ENCODE results near the gene EPHB6. TPM values are rescaled to one million over a fixed set of nuclear protein-coding genes. Genes with fewer than 3 reads are reported as not detected.

The EPHB6 gene
- total RNA-seq, 2 experiments from 2014 or later, result 22.1 to 22.8 TPM

DNA sequence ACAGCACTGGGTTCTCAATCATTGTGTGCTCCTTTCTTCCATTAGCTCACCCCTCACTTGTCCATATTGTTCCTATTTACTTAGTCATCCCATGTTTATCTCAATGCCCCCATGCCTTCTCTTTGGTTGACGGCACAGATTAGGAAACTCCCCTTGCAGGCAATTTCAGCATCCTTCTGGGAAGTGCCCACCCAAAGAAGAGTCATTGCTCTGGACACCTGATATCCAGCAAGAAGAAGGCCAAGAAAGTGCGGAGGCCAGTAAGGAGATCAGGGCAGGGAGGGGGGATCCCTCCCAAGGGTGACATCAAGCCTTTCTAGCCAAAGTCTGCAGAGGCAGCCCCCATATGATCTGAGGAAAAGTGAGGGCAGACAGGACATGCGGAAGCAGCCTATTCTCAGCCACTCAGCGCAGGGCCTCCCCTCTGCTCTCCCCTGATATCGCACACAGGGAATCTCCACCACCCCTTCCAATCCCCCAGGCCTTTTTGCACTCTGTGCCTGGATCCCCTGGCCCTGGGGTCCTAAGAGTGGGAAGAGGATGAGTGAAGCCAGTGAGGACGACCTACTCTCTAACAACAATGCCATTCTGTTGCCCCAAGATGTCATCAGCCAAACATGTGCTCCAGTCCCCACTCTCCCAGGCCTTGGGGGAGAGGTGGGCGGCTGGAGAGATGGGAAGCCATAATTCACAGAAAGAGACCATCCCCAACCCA, 28.9 kb downstream of the EPHB6 start:
- Mint-ChIP-seq H3K27me3 (ENCODE audit: low read depth) (no peaks in the 10 kb centered on the region), H3K4me1 (ENCODE audit: low read depth) (peaks cover 1% of the 10 kb centered on the region), H3K4me3 (no peak overlapping the region), H3K27ac (no peak overlapping the region), H3K36me3 (ENCODE audit: low read depth) (no peaks in the 10 kb centered on the region), H3K9me3 (no peaks in the 10 kb centered on the region)
- intact Hi-C loops (cut with micrococcal nuclease), result no loop called here
- CTCF ChIA-PET, result interaction anchor here (5.6 kb wide), 1 partner anchor 118 kb away, joined by 65 read pairs; no protein-coding TSS in a partner anchor
- DNase-seq, result no peak

DNA sequence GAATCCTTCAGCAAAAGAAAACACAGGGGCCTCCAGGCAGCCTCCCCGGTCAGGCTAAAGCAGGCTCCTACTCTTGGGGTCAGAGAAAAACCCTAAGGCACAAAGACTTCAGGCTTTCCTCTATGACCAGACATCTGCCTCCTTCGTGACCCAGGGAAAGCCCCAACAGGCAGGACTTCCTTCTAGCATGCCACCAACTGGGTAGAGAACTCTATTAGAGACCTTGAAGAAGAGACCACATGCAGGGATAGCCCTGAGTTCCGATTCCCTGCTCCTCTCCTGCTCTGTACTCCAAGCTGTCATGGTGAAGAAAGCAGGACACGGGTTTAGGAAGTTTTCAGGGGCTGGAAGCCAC, 29.4 kb downstream of the EPHB6 start:
- Mint-ChIP-seq H3K27ac (no peak overlapping the region), H3K4me3 (no peak overlapping the region), H3K27me3 (ENCODE audit: low read depth) (no peaks in the 10 kb centered on the region), H3K4me1 (ENCODE audit: low read depth) (peaks cover 1% of the 10 kb centered on the region), H3K36me3 (ENCODE audit: low read depth) (no peaks in the 10 kb centered on the region), H3K9me3 (no peaks in the 10 kb centered on the region)
- intact Hi-C loops (cut with micrococcal nuclease), result no loop called here
- DNase-seq, result no peak
- CTCF ChIA-PET, result no interaction called here

DNA sequence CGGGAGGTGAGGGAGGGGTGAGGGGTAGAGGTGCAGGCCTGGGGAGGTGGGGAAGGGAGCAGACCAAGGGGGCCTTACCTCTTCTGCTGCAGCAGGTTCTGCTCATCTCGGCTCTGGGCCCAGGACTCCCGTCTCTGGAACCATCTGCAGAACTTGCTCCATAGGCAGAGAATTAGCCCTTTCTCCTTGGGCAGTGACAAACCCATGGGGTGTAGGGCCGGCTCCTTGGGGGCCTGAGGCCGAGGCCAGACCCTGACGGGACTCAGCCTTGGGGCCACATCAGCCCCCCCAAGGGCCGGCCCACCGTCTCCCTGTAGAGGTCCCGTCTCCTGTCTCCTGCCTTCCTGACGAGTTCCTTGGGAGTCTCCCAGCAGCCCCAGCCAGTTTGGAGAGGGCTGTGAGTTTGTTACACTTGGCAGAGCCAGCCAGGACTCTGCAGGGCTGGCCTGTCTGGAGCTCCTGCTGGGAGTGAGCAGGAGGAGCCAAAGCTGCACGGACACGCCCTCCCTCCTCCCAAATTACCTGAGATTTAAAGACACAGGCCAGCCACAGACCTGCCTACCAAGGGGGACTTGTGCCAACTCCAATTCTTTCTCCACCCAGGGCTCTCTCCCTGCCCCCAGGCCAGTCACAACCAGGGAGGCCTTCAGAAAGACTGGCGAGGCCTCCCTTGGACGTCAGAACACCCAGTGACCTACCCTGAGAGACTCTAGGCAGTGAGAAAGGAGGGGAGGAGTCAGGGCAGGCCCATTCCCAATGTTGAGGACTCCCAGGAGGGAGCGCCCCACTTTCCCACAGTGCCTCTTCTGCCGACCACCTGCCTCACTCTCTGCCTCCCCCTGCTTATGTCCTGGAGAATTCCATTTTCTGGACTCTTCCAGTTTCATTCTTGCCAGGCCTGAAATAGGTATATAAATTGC, 30.7 kb downstream of the EPHB6 start, which contains the start of gene TRPV6:
Gene TRPV6, minus strand, starts transcription at position 435 of the 920 bp plus-strand sequence.
- Mint-ChIP-seq H3K9me3 (no peaks in the 10 kb centered on the region), H3K36me3 (ENCODE audit: low read depth) (no peaks in the 10 kb centered on the region), H3K4me1 (ENCODE audit: low read depth) (peaks cover 1% of the 10 kb centered on the region), H3K4me3 (no peak within 1 kb of the TSS), H3K27ac (no peak within 1 kb of the TSS), H3K27me3 (ENCODE audit: low read depth) (no peaks in the 10 kb centered on the region)
- CTCF ChIA-PET, result interaction anchor here (1.5 kb wide), 1 partner anchor 20 kb away, joined by 5 read pairs; no protein-coding TSS in a partner anchor
- no peak for DNase-seq
- intact Hi-C loops (cut with micrococcal nuclease), result no loop called here

DNA sequence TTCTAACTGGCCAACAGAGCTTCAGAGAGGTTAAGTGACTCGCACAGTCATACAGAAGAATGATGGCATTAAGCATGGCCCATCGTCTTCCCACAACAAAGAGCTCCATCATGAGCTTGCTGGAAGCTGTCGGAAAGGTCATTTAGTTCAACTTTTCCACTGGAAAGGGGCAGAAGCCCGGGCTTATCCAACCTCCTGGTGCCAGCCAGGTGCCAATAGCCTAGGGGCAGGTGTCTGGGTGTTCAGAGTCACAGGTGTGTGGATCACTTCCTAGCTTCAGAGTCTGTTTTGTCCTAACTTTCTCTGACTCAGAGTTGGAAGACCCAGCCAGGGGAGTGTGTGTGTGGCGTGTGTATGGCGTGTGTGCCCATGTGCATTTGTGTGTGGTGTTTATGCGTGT, 32.0 kb downstream of the EPHB6 start:
- DNase-seq, result no peak
- Mint-ChIP-seq H3K9me3 (no peaks in the 10 kb centered on the region), H3K4me1 (ENCODE audit: low read depth) (no peaks in the 10 kb centered on the region), H3K27ac (no peak overlapping the region), H3K27me3 (ENCODE audit: low read depth) (no peaks in the 10 kb centered on the region), H3K36me3 (ENCODE audit: low read depth) (no peaks in the 10 kb centered on the region), H3K4me3 (no peak overlapping the region)
- intact Hi-C loops (cut with micrococcal nuclease), result no loop called here
- CTCF ChIA-PET, result interaction anchor here (0.9 to 1.5 kb wide), 3 partner anchors 21 to 116 kb away, joined by 3 to 5 read pairs (median 3); no protein-coding TSS in a partner anchor

DNA sequence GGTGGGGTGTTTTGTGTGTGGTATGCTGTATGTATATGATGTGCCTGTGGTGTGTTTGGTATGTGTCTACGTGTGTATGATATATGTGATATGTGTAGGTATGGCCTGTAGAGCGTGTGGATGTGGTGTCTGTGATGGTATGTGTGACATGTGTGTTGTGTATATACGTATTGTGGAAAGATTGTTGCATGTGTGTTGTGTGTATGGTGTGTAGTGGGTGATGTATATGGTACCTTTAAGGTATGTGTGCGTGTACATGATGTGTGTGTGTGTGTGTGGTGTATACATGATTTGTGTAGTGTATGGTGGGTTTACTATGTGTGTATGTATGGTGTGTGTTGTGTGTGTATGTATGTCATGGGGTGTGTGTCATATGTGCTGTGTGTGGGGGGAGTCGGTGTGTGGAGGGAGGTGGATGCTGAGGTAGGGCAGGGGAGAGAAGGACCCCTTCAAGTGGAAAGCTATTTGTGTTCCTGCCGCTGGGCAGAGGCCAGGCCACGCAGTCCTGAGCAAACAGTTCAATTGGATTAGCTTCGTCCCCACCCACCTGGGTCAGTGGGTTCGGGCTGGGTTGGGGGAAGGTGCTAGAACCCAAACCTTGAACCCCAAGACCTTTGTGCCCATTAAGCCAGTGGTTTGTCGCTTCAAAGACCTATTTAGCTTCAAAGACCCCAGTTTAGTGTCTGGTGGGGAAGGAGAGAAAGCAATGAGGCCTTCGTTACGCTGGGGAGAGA, 32.6 kb downstream of the EPHB6 start:
- H3K36me3 Mint-ChIP-seq (ENCODE audit: low read depth), result no peaks in the 10 kb centered on the region
- intact Hi-C loops (cut with micrococcal nuclease), result no loop called here
- H3K27me3 Mint-ChIP-seq (ENCODE audit: low read depth), result no peaks in the 10 kb centered on the region
- CTCF ChIA-PET, result interaction anchor here (1.0 to 1.5 kb wide), 2 partner anchors 22 to 33 kb away, joined by 3 to 5 read pairs; no protein-coding TSS in a partner anchor
- no peak overlapping the region for H3K27ac Mint-ChIP-seq
- no peaks in the 10 kb centered on the region for H3K4me1 Mint-ChIP-seq (ENCODE audit: low read depth)
- H3K4me3 Mint-ChIP-seq, result no peak overlapping the region
- DNase-seq, result no peak
- no peaks in the 10 kb centered on the region for H3K9me3 Mint-ChIP-seq

DNA sequence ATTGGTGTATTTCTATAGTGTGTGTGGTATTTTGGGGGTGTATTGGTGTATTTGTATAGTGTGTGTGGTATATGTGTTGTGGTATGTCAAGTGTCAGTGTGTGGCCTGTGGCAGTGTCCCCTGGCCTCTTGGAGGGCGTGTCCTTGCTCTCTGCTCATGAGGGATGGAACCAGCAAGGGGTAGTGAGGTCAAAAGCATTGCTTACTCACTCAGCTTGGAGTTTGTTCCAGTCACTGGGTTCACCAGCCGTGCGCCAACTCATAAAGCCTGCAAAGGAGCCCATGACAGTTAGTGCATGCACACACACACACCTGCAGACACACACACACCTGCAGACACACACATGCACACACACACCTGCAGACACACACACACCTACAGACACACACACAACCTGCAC, 34.9 kb downstream of the EPHB6 start:
- no peak overlapping the region for H3K4me3 Mint-ChIP-seq
- H3K4me1 Mint-ChIP-seq (ENCODE audit: low read depth), result no peaks in the 10 kb centered on the region
- H3K9me3 Mint-ChIP-seq, result no peaks in the 10 kb centered on the region
- no peak overlapping the region for H3K27ac Mint-ChIP-seq
- CTCF ChIA-PET, result no interaction called here
- DNase-seq, result no peak
- H3K27me3 Mint-ChIP-seq (ENCODE audit: low read depth), result no peaks in the 10 kb centered on the region
- H3K36me3 Mint-ChIP-seq (ENCODE audit: low read depth), result no peaks in the 10 kb centered on the region
- intact Hi-C loops (cut with micrococcal nuclease), result no loop called here

DNA sequence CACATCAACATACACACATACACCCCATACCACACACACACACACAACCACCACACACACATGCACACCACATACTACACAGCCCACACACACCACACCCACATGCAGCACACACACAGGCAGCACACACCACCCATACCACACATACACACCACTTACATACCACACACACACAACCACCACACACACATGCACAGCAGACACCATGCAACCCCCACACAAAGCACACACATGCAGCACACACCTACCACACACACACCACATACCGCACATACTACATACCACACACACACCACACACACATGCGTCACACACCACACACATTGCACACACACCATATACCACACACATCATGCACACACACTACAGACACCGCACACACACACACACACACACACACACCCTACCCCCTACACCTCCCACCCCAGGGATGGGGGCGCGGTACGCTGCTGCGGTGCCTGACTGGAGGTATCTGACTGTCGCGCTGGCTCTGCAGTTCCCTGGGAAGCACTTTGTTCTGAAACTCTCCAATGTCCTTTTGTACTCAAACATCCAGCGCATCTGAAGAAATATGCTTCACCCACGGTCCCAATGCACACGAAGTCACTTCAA, 36.1 kb downstream of the EPHB6 start:
- H3K27ac Mint-ChIP-seq, result no peak overlapping the region
- intact Hi-C loops (cut with micrococcal nuclease), result no loop called here
- no peaks in the 10 kb centered on the region for H3K36me3 Mint-ChIP-seq (ENCODE audit: low read depth)
- H3K27me3 Mint-ChIP-seq (ENCODE audit: low read depth), result no peaks in the 10 kb centered on the region
- H3K4me1 Mint-ChIP-seq (ENCODE audit: low read depth), result no peaks in the 10 kb centered on the region
- no peak for DNase-seq
- CTCF ChIA-PET, result interaction anchor here (1.3 kb wide), 1 partner anchor 10 kb away, joined by 3 read pairs; no protein-coding TSS in a partner anchor
- H3K4me3 Mint-ChIP-seq, result no peak overlapping the region
- H3K9me3 Mint-ChIP-seq, result no peaks in the 10 kb centered on the region

DNA sequence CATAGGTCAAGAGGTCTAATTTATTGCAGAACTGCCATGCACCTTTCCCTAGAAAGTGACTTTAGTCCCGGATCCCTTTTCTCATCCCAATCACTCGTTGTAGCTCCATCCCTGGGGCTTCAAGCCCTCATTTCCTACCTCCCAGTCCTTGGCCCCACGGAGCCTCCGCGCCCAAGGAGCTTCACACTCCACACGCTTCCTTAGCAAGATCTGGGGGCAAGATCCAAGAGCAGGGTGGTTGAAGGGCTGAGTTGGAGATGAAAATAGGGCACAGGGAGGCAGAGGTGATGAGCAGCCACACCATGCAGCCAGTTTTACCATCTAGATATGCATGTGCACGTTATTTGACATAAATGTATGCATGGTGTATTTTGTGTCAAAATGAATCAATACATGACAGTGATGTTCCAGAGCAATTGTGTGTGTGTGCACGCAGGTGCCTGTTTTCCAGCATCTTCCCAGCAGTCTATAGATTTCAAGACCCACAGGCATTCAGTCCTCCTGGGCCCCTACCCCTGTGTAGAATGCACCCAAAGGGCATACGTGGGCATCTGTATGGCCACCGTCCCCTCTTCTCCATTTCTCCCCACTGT, 36.7 kb downstream of the EPHB6 start:
- H3K27me3 Mint-ChIP-seq (ENCODE audit: low read depth), result no peaks in the 10 kb centered on the region
- H3K36me3 Mint-ChIP-seq (ENCODE audit: low read depth), result no peaks in the 10 kb centered on the region
- no peak for DNase-seq
- H3K9me3 Mint-ChIP-seq, result no peaks in the 10 kb centered on the region
- no peak overlapping the region for H3K27ac Mint-ChIP-seq
- H3K4me3 Mint-ChIP-seq, result no peak overlapping the region
- intact Hi-C loops (cut with micrococcal nuclease), result no loop called here
- no peaks in the 10 kb centered on the region for H3K4me1 Mint-ChIP-seq (ENCODE audit: low read depth)
- CTCF ChIA-PET, result interaction anchor here (1.3 kb wide), 1 partner anchor 9 kb away, joined by 3 read pairs; no protein-coding TSS in a partner anchor

DNA sequence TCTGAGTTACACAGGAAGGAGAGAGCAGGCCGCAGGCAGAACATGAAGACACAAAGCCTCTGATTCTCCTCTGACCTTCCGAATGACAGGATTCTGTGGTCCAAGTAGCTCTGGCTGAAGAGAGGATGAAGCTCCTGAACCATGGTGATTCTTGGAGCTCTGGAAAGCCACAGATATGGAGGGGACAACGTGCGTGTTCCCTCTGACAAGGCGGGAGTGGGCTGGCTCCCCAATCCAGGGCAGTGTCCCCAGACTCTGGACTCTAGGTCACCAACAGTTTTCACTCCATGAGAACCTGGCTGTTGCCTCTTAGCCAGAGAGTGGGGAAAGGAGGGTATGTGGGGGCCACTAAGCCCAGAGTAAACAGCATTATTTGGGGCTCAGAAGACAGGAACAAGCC, 38.1 kb downstream of the EPHB6 start:
- H3K9me3 Mint-ChIP-seq, result no peaks in the 10 kb centered on the region
- no peaks in the 10 kb centered on the region for H3K27me3 Mint-ChIP-seq (ENCODE audit: low read depth)
- no peak for DNase-seq
- no peak overlapping the region for H3K27ac Mint-ChIP-seq
- no peaks in the 10 kb centered on the region for H3K4me1 Mint-ChIP-seq (ENCODE audit: low read depth)
- intact Hi-C loops (cut with micrococcal nuclease), result no loop called here
- H3K36me3 Mint-ChIP-seq (ENCODE audit: low read depth), result no peaks in the 10 kb centered on the region
- H3K4me3 Mint-ChIP-seq, result no peak overlapping the region
- CTCF ChIA-PET, result interaction anchor here (1.1 kb wide), 1 partner anchor 12 kb away, joined by 3 read pairs; no protein-coding TSS in a partner anchor

DNA sequence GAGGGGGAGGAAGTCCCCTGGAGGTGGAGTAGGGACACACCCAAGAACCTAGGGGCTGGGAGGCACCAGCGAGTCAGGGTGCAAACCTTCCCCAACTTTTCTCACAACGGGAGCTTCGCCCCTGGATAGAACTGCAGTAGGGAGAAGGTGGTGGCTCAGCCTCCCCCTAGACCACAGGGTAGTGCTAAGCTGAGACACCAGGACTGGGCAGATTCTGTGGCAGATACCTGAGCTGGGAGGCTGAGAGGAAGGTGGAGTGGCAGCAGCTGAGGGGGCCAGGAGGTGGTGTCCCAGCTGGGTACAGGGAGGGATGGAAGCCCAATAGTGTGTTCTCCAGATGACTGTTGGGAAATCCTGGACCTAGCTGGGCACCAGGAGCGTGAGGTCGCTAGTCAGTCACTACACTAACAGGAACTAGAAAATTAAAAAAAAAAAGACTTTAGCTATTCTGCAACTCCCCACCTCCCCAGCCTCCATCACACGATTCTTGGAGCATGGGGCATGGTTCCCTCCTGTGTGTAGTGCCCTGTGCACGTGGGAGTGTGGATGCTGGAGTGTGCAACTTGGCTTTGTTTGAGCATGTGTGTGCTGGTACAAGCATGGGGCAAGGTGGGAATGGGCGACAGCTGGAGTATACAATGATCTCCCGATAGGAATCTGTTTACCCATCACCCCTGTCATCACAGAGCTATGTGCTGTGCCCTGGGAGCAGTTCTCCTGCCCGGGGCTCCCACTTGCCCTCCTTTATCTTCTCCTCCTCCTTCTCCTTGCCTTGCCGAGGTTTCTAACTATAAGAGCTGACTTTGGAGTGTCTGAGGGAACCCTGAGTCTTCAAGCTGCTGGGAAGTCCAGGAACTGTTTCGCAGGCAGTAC, 39.5 kb downstream of the EPHB6 start:
- intact Hi-C loops (cut with micrococcal nuclease), result no loop called here
- DNase-seq, result no peak
- Mint-ChIP-seq H3K36me3 (ENCODE audit: low read depth) (no peaks in the 10 kb centered on the region), H3K4me3 (no peak overlapping the region), H3K4me1 (ENCODE audit: low read depth) (no peaks in the 10 kb centered on the region), H3K27me3 (ENCODE audit: low read depth) (no peaks in the 10 kb centered on the region), H3K9me3 (no peaks in the 10 kb centered on the region), H3K27ac (no peak overlapping the region)
- CTCF ChIA-PET, result interaction anchor here (1.3 kb wide), 1 partner anchor 42 kb away, joined by 3 read pairs; no protein-coding TSS in a partner anchor

Data from activated naive CD4-positive, alpha-beta T cell treated with anti-CD3 and anti-CD28 coated beads for 36 hours (primary cell).